Fibroblast of skin of left biceps (primary cell): ENCODE results near the gene FANCC.
"Not testable (repeated sequence)": the region's sequence is repeated elsewhere in the genome, so short reads cannot be mapped to it uniquely, and the experiment has no call there.

Experiments
- DNase-seq, 2 experiments: peaks; one replicate each; pipeline ENCODE4 v3.0.0-alpha.2; 2013; ENCODE audit warnings: low read depth in 2 of 2

The FANCC gene

DNA sequence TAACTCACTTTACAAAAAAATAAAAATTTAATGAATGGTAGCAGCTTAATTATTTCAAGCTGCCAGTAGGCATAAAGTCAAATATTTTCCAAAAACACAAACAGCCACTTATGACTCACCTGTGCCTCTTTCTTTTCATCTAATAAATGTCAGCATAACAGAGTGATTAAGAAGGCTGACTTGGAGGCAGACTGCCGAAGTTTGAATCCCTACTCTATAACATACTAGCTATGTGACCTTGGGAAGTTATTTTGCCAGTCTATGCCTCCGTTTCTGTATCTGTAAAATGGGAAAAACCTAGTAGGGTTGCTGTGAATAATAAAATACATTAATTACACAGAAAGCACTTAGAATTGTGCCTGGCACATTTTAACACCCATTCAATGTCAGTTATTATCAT is 33.8 kb downstream of the FANCC start:
- no peak for DNase-seq

DNA sequence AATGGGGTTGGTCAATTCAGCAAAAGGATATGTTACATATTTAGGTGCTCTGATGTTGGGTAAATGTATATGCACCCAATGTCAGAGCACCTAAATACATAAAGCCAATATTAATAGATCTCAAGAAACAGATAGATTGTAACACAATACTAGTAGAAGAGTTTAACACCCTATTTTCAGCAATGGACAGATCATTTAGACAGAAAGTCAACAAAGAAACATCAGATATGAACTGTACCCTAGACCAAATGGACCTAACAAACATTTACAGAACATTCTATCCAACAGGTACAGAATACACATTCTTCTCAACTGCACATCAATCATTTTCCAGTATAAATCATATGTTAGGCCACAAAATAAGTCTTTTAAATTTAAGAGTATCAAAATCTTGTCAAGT is 35.2 kb downstream of the FANCC start:
- DNase-seq: no peak

DNA sequence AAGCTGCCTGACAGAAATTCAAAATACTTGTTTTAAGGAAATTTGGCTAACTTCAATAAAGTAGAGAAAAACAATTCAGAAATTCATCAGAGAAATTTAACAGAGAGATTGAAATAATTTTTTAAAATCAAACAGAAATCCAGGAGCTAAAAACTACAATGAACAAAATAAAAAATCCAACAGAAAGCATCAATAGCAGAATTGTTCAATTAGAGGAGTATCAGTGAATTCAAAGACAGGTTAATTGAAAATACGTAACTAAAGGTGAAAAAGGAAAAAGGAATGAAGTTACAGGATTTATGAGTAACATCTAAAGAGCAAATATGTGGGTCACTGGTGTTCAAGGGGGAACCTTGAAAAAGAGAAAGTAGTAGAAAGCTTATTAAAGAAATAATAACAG is 36.8 kb downstream of the FANCC start:
- DNase-seq: no peak

DNA sequence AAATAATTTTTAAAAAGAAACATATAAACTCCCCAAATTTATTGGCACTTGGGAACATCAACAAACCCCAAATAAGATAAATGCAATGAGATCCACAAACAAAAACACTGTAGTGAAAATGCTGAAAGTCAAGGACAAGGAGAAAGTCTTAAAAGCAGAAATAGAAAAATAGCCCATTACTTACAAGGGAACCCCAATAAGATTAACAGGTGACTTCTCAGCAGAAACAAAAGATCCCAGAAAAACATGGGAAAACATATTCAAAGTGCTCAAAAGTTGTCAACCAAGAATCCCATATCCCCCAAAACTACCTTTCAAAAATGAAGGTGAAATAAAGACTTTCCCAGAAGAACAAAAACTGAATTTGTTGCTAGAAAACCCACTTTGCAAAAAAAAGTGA is 40.0 kb downstream of the FANCC start:
- no peak for DNase-seq

DNA sequence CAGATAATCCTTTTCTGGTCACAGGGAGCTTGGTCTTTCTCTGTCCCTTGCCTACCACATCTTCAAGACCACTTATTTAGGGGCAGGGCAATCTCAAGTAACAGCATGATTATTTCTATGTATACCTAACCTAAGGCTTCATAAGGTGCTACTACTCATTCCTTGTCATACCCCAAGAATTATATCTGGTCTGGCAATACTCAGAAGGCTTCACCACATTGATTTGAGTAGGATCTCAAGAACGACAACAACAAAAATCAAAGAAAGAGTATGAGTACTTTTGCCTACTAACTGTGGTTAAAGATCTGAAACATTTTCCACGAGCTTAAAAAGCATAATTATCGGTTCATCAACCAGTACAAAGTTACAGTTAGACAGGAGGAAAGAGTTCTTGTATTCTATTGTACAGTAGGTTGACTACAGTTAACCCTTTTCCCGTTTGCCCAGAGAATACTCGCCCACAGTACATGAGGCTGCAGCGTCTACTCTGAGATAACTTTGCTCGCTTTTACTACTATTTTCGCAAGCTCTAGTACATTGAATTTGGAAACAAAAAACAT is 41.0 kb downstream of the FANCC start:
- DNase-seq: no peak

DNA sequence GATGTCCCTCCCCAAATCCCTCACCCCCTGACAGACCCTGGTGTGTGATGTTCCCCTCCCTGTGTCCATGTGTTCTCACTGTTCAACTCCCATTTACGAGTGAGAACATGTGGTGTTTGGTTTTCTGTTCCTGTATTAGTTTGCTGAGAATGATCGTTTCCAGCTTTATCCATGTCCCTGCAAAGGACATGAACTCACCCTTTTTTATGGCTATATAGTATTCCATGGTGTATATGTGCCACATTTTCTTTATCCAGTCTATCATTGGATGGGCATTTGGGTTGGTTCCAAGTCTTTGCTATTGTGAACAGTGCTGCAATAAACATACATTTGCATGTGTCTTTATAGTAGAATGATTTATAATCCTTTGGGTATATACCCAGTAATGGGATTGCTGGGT is 43.3 kb downstream of the FANCC start:
- not testable (repeated sequence) for DNase-seq

DNA sequence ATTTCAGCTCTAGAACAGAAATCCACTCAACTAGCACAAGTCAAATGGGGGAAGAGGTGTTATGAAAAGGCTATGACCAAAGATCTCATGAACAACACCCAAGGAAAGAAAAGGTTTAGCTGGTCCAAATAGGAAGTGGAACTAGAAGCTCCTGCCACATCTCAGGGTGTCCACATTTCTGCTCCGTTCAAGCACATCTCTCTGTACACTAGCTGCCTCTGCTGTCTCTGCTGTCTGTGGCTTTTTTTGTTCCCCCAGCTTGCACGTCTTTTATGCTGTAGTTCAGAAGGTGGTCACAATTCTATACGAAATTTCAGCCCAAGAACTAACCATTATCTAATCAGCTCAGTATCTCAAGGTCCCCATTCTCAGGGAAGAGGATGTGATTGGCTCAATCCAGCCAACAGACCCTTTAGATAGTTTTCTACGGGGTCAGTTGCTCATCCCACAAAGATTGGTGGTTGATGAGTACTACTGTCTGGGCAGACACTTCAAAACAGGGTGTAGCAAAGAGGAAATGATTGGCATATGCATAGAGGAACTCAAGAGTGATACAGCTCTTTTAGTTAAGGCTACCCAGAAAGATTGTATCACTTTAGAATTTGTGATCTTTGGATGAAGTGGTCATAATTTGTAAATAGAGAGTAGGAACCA is 44.0 kb downstream of the FANCC start:
- no peak for DNase-seq

DNA sequence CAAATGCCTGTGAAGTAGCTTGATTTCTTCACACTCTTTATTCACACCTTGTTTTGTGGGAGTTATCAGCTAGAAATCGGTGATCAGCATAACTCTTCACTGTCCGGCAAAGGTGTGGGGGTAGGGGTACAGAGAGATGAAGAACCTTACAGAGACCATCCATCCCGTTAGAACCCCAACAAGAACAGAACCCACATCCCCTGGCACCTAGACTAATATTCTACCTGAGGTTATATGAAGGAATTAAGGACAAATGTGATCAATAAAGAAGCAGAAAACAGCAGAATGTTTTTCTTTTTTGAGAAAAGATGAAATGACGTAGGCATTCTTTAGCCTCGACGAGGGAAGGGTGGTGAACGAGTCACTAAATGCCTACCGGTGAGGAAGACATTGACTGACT is 44.7 kb downstream of the FANCC start:
- DNase-seq: no peak

DNA sequence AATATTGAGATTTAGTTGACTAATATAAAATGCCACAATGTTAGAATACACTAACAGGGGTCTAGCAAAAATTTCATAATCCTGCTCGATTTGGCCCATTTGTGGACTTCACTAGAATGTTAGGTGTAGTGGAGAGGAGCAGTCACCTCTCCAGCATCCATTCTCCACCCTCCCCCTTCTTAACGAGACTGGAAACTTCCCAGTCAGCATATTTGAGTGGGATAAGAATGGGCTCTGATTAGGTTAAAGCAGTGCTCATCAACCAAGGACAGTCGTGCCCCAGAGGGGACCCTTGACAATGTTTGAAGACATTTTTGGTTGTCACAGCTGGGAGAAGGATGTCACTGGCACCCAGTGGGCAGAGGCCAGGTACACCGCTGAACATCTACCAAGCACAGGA is 46.7 kb downstream of the FANCC start:
- no peak for DNase-seq

DNA sequence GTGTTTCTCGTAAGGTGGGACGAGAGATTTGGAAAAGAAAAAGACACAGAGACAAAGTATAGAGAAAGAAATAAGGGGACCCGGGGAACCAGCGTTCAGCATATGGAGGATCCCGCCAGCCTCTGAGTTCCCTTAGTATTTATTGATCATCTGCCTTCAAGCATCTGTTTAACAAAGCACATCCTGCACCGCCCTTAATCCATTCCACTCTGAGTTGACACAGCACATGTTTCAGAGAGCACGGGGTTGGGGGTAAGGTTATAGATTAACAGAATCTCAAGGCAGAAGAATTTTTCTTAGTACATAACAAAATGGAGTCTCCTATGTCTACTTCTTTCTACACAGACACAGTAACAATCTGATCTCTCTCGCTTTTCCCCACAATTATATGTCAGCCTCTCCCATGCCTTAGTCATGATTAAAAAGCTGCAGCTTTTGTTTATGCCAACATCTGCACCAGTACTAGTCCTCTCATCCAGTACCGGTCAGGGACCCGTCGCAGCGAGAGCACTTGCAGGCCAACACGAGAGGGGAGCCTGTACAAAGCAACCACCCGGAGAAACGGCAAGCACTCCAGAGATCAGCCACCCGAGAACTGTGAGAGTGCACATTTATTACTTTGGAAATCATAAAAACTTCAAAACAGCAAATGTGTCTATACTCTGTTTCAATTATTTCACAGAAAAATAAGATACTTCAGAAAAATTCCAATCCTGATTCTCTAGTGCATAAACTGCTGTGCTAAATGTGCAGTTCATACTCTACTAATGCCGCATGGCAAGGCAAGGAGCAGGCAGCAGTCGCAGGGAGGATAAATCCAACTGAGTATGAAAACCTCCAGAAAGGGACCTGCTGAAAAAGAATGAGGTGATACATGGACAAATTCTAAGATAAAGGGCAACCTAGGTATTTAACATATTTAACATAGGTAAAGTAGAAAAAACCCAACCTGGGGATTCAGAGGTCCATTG is 47.4 kb downstream of the FANCC start:
- DNase-seq: not testable (repeated sequence)

DNA sequence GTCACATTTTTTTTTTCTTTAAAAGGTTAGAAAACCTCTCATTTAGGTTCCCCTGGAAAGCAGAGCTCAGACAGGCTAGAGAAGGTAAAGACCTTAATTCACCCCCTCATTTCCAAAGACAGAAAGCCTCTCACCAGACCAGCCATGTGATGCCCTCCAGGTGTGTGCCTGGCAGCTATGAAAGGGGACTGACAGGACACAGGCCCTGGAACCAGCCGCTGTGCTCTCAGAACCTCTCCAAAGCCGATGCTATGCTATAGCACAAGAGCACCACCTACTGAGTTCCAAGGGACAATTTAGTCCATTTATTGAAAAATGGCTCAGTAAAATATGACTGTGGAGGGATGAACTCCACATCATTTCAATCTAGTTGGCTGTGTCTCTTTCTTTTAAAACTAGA is 48.8 kb downstream of the FANCC start:
- DNase-seq: no peak

DNA sequence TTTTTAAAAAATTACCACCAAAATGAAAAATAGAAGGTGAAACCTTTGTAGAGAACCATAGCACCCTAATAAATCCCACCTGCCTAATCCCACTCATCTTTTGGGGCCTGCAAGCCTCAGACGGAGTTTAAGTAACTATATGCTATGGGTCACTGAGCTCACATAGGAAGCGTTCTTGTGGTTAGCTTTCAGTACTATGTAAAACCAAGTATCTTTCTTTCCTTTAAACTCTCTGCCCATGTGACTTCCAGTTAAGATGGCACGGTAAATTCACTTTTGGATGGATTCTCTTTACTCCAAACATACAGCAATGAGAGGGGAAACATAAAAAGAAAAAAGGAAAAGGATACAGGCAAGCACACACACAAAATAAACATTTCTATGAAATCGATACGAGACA is 50.9 kb downstream of the FANCC start:
- no peak for DNase-seq

DNA sequence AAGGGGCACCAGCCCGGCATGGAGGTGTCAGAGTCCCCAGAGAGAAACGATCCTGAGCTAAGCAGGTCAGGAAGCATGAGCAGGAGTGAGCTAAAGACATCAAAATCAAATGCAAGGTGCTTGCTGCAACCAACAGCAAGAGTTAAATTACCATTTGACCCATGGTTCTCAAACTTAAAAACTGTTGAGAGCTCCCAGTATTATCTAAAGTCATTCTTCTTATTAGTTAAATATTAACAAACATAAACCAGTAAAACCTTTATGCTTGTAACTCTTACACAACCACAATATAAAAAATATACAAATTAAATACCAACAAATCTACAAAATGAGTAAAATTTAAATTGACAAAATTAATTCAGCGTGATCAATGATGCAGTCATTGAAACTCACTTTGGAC is 51.5 kb downstream of the FANCC start:
- no peak for DNase-seq

DNA sequence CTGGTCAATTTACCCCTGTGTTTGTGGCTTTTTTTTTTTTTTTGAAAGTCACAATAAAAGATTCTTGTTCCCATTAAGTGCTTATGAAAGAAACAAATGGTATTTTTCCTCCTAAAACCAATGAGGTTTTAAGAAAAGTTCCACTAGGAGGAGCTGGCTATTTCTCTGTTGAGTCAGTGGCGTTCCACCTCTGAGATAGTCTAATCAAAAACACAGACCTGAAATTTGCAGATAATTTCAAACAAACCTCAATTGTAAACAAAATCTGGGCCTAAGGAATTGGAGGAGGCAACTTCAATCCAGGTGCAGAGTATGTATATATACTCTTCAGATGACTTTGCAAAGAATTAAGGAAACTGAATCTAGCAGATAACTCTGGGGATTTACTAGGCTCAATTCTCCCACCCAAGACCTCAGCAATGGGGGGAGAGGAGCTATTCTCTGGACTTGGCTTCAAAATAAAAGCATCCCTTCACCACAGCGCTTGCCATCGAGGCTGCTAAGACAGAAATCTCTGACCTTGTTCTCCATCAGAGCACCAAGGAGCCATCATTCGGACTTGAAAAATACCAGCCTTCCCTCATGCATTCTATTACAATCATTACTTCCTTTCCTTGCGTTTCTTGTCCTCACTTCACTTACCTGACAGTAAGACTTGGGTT is 52.4 kb downstream of the FANCC start:
- no peak for DNase-seq

DNA sequence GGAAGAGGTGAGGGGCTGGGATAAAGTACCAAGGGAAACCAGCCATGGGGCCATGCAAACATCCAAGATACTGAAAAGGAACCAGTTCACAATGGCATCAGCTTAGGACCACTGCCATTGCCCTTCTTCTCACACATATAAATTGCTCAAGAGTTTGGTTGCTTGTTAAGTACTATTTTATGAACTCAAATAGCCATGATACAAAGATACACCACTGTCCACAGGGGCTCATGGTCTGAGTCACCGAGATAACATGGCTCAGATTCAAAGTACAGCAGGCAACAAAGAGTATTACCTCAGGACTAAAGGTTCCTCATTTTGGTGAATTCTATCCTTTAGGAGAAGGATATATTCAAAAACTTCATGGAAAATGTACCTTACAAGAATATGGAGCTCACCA is 55.6 kb downstream of the FANCC start:
- DNase-seq: no peak

DNA sequence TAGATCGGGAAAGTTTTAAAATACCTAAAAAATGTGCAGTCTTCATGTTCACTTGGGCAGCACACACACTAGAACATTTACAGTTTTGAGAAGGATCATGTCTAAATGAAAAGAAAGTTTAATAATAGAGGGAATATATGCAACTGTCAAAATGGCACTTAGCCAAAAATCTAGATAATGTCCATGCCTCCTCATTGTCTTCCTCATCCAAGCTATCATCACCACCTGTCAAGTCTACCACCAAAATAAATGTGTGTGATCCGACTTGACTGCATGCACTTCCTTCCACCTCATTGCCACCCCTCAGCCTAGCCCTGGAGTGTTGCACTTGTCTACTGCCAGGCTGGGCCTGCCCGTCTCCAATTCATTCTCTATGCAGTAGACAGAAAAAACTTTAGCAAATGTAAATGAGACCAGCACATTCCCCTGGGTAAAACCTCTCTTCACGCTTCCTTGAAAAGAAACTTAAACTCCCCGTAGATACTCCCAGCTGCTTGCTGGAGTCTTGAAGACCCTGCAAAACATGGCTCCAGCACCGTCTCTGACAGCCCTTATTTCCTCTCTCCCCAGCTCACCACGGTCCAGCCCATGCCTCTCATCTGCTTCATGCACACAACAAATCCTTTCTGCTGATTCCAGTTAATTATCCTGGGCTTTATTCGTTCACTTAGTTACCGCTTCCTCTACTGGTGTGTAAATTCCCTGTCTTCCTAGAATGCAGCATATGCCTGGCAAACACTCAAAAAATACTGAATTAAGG is 66.9 kb downstream of the FANCC start:
- DNase-seq: no peak

DNA sequence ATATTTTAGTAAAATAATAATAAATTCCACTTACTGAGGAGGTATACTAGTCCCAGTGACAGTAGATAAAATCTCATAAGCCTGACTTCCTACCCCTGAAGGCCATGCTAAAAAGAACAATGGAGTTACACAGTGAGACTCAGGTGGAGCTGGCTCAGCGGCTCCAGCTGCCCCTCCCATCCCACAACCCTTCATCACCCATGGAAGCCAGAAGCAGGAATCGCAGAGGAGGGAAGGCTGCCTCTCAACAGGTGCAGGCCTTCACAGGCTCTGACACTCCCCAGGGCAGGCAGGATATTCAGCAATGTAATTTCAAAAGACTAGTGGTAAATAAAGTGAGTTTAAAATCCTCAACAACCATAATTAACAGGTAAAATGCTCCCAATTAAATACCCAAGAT is 67.5 kb downstream of the FANCC start:
- no peak for DNase-seq

DNA sequence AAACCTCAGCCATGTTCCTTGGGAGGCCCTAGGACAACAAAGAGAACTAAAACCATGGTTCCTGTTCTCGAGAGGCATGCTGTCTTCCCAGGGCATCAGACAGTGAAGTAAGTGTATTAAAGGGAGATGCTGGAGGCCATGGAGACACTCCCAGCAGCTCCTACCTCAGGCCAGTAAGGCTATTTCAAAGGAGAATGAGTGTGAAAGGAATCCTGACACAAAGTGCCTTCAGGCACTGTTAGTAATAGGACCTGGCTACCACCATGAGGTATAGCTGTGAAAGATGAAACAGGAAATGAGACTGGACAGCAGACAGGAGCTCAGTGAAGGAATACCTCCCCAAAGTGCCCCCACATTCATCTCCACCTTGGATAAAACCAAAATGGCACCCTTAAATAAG is 71.0 kb downstream of the FANCC start:
- no peak for DNase-seq

DNA sequence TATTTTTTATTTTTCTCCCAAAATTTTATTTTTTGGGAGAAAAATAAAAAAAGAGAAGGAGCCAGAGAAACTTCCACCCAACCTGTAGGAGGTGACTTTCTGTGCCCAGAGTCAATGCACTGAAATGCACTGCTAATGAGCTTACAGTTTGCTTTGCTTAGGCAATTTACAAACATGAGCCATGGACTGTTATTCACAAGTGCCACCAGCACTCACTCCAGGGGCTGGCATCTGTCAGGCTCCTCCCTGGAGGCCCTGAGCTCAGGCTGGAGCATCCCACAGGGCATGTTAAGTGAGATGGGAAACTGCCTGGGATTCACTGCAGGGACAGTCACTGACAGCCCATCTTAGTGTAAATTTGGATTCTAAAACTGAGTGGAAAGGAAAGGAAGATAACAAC is 74.9 kb downstream of the FANCC start:
- DNase-seq: no peak

DNA sequence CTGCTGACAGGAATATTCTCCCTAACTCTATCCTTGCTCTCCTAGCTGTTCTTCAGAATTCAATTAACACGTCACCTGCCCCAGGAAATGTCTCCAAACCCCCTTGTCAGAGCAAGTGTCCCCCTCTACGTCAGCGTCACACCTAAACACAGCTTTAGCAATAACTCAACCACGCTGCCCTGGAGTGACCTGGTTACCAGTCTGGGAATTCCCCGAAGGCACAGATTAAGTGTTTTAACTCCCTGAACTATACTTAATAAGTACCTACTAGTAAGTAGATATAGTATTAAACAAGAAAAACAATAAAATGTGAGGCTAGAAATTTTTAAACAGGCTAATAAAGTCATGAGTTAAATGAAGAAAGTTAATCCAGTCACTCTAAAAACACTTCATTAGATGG is 78.4 kb downstream of the FANCC start:
- no peak for DNase-seq

DNA sequence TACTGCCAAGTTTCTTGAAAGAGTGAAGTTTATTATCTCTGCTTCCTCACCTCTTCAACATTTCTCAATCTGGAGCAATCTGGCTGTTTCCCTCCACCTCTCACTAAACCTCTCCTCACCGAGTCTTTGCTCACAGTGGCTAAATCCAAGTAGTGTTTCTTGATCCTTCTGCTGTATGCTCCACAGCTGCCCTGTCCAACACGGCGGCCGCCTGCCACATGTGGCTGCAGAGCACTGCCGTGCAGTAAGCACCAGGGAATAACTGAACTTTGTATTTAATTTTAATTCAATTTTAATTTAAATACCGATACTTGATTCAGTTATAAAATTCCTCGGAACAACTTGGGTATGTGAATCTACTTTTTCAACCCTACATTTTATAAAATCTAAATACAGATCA is 80.2 kb downstream of the FANCC start:
- DNase-seq: no peak

DNA sequence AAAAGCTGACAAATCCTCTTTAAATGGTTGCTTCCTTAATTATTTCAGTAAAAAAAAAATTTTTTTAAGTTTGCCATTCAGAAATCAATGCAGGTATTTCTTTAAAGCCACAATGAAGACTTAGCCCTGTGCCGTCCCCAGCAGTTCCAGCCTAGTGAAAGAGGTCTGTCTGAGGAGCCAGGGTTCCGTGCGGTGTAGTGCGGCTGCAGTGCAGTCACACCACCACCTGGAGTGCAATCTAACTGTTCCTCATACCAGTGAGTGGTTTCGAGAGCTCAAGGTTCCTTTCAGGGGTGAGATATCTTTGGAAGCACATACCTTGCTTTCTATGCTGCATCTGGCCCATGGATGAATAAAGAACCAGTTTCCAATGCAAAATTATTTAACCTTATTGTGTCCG is 87.5 kb downstream of the FANCC start:
- no peak for DNase-seq
